HCT116 (cell line): ENCODE results near the gene DLG4. TPM values are rescaled to one million over a fixed set of nuclear protein-coding genes. Genes with fewer than 3 reads are reported as not detected.

Experiments
- ATAC-seq: fragments of 200-7000 bp; cut with Tn5 transposase; 2 replicates; pipeline ENCODE4 v1.9.1; 2020; ENCODE audit warnings: mild to moderate bottlenecking, moderate library complexity
- BruUV-seq: library from RNA; stranded (reverse); fragments of 400-500 nt; replicated peaks from 2 replicates; lab custom pipeline; 2021; lab: Mats Ljungman, UMichigan
- CTCF ChIA-PET: fragments of 300-600 bp; sonication (Branson Sonifier 250); formaldehyde crosslinking; loops from one replicate; lab custom pipeline; 2021; ENCODE audit warnings: antibody characterized with exemption; lab: Charles Lee
- POLR2A ChIA-PET: fragments of 300-600, 350-600 bp; sonication (Branson Sonifier 250); formaldehyde crosslinking; loops from one replicate; lab custom pipeline; 2021; ENCODE audit warnings: antibody characterized with exemption; lab: Charles Lee
- RAD21 ChIA-PET, 2 experiments: fragments of 300-600 bp; sonication (Branson Sonifier 250); formaldehyde crosslinking; loops; one replicate each; lab custom pipeline; 2023; ENCODE audit warnings: low total read pairs in 2 of 2; ENCODE audit not compliant: uncharacterized antibody in 2 of 2, unreplicated experiment in 2 of 2, low non-redundant PET in 1 of 2; lab: Charles Lee
- DNase-seq: peaks from one replicate; pipeline ENCODE4 v3.0.0-alpha.2; 2010; ENCODE audit warnings: low read depth, low spot score
- H2AFZ ChIP-seq: fragments of 200-600 bp; shearing (Covaris generic), sonication (generic); 2 replicates; pipeline ENCODE4 v1.6.1; 2017; ENCODE audit warnings: low read depth, mixed run types, mixed read lengths, antibody characterized with exemption, low read length; ENCODE audit not compliant: poor library complexity, severe bottlenecking
- H3K27ac ChIP-seq: 2 replicates; pipeline ENCODE4 v1.5.1; 2012; ENCODE audit warnings: low read depth, low read length
- H3K27me3 ChIP-seq: fragments of 200-600 bp; sonication (generic); 2 replicates; pipeline ENCODE4 v1.6.1; 2016; ENCODE audit warnings: mixed run types, low read length, mixed read lengths; ENCODE audit not compliant: insufficient read depth
- H3K36me3 ChIP-seq, 2 experiments: fragments of 200-500 bp in 1 of 2; fragments of 200-600 bp in 1 of 2; sonication (Bioruptor generic) in 1 of 2; sonication (generic) in 1 of 2; 2 replicates each; pipeline versions ENCODE4 v1.5.1 to v1.6.1; 2014 to 2016; ENCODE audit warnings: low read length in 2 of 2, inconsistent platforms in 1 of 2, mixed read lengths in 1 of 2, mixed run types in 1 of 2; ENCODE audit not compliant: insufficient read depth in 2 of 2, control insufficient read depth in 1 of 2
- H3K4me1 ChIP-seq, 2 experiments: fragments of 200-600 bp in 1 of 2; sonication (generic) in 1 of 2; 2 replicates each; pipeline versions ENCODE4 v1.5.1 to v1.6.1; 2012 to 2017; ENCODE audit warnings: low read length in 2 of 2, inconsistent platforms in 1 of 2, mild to moderate bottlenecking in 1 of 2, mixed read lengths in 1 of 2, mixed run types in 1 of 2, moderate library complexity in 1 of 2; ENCODE audit not compliant: insufficient read depth in 2 of 2, control insufficient read depth in 1 of 2
- H3K4me2 ChIP-seq: fragments of 200-600 bp; sonication (generic); 2 replicates; pipeline ENCODE4 v1.6.1; 2017; ENCODE audit warnings: mixed run types, low read length, mixed read lengths
- H3K4me3 ChIP-seq, 2 experiments: fragments of 200-600 bp in 1 of 2; sonication (generic) in 1 of 2; replicated peaks in 1 of 2; 2 replicates each; pipeline ENCODE4 v1.5.1; 2011 to 2016; ENCODE audit warnings: low read length in 2 of 2, control low read depth in 1 of 2, low read depth in 1 of 2, mild to moderate bottlenecking in 1 of 2, mixed read lengths in 1 of 2, mixed run types in 1 of 2
- H3K79me2 ChIP-seq: fragments of 200-600 bp; sonication (generic); 2 replicates; pipeline ENCODE4 v1.6.1; 2017; ENCODE audit warnings: mild to moderate bottlenecking, mixed run types, low read length, moderate library complexity, mixed read lengths; ENCODE audit not compliant: insufficient read depth
- H3K9ac ChIP-seq: fragments of 200-600 bp; sonication (generic); 2 replicates; pipeline ENCODE4 v1.6.1; 2016; ENCODE audit warnings: low read length, mixed read lengths
- H3K9me2 ChIP-seq: fragments of 200-600 bp; sonication (generic), shearing (Covaris generic); 2 replicates; pipeline ENCODE4 v1.6.1; 2017; ENCODE audit warnings: mixed run types, mild to moderate bottlenecking, moderate library complexity; ENCODE audit not compliant: insufficient read depth
- H3K9me3 ChIP-seq, 2 experiments: fragments of 200-500 bp in 1 of 2; fragments of 200-600 bp in 1 of 2; sonication (Bioruptor generic) in 1 of 2; sonication (generic) in 1 of 2; 2 replicates each; pipeline ENCODE4 v1.6.1; 2014 to 2017; ENCODE audit warnings: low read length in 2 of 2, mixed read lengths in 2 of 2, inconsistent platforms in 1 of 2, low read depth in 1 of 2, mild to moderate bottlenecking in 1 of 2, mixed run types in 1 of 2, moderate library complexity in 1 of 2; ENCODE audit not compliant: control insufficient read depth in 1 of 2, insufficient read depth in 1 of 2
- H4K20me1 ChIP-seq: fragments of 200-600 bp; sonication (generic), shearing (Covaris generic); 2 replicates; pipeline ENCODE4 v1.6.1; 2017; ENCODE audit warnings: mixed run types, mild to moderate bottlenecking, moderate library complexity; ENCODE audit not compliant: insufficient read depth
- ELF1 ChIP-seq: IDR thresholded peaks from 2 replicates; pipeline ENCODE4 v1.6.1; 2012; ENCODE audit warnings: low read depth, borderline replicate concordance
- RAD21 ChIP-seq: IDR thresholded peaks from 2 replicates; pipeline ENCODE4 v1.6.1; 2012; ENCODE audit warnings: low read depth, mild to moderate bottlenecking
- ZFX ChIP-seq: fragments of 450-650 bp; IDR thresholded peaks from 2 replicates; pipeline ENCODE4 v1.6.1; 2017
- ZNF274 ChIP-seq: fragments of 200-500 bp; sonication (Bioruptor generic); IDR thresholded peaks from 2 replicates; pipeline ENCODE4 v1.6.1; 2014; ENCODE audit warnings: mild to moderate bottlenecking, low read depth, low read length, inconsistent platforms
- intact Hi-C: fragments of 100-400 bp; cut with micrococcal nuclease; formaldehyde crosslinking; loops from 2 replicates; pipeline ENCODE4 v1.10.0; 2022
- total RNA-seq: library from RNA; stranded (reverse); gene quantifications from one replicate; pipeline ENCODE4 v1.2.1, GENCODE V29; 2021; ENCODE audit not compliant: unreplicated experiment
- TF ChIP-seq, protein P1 (sequence below): IDR thresholded peaks from 2 replicates; pipeline ENCODE4 v1.6.1; 2012
- TF ChIP-seq, protein P2 (sequence below): IDR thresholded peaks from 2 replicates; pipeline ENCODE4 v1.6.1; 2012

The DLG4 gene
- total RNA-seq, 1 experiment from 2014 or later = 15.0 TPM

DNA sequence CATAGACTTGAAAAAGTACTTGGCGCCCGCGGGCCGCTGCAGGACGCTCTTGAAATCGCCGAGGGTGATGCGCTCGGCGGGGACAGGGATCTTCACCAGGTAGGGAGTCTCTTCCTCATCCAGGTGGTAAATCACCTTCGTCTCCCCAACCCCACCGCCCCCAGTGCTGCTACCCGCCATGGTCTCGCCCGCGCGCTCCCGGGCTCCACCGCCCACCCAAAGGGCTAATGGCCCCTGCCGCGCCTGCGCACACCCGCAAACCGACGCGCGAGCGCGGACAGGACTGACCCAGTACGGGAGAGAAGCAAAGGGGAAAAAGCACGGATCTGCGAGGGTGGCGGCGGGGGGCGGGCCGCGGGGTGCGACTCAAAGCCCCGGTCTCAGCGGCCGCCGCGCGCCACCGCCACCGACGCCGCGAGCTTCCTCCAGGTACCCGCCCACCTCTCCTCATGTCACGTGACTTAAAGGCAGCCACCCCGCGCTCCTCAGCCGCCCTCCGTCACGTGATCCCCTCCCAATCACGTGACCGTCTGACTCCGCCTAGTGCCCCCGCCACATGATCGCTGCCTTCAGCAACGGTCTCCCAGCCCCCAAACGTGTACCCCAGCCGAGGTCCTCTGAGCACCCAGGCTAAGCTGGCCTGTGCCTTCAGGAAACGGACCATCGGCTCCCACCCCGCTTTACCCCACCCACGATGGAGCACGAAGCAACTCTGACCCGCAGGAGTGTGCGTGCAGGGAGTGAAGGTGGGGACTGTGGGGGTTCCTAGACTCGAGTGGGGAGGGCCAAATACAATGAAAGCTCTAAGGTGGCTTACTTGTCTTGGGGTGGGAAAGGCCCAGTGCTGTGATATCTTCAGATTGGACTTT lies 14.7 kb upstream of the DLG4 start, which contains the start of gene DVL2 (continued):
- TF ChIP-seq, protein P1, sequence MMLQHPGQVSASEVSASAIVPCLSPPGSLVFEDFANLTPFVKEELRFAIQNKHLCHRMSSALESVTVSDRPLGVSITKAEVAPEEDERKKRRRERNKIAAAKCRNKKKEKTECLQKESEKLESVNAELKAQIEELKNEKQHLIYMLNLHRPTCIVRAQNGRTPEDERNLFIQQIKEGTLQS = no peak
- TF ChIP-seq, protein P2, sequence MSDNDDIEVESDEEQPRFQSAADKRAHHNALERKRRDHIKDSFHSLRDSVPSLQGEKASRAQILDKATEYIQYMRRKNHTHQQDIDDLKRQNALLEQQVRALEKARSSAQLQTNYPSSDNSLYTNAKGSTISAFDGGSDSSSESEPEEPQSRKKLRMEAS = peak; percentile 93
- TF ChIP-seq ELF1 (no peak), RAD21 (no peak)

DNA sequence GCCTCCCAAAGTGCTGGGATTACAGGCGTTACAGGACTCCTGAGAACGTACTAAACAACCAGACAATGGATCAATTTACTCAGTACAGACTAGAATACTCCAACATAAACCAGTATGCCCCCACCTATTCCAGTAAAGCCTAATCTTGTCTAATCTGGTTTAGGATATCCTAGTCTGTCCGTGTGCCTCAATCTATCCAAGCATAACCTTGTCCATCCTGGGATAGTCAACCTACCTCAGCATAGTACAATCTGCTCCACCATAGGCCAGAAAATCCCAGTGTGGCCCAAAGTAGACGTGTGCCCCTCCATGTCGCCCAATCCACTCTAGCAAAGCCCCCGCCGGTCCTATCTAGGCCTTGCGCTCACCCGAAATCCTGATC lies 14.1 kb upstream of the DLG4 start:
- H3K9me2 ChIP-seq = no peaks in the 10 kb centered on the region
- peaks cover 85% of the 10 kb centered on the region for H3K79me2 ChIP-seq
- H3K4me2 ChIP-seq = peak overlapping the region; percentile 83
- BruUV-seq = no TSS peak
- intact Hi-C loops = no loop called here
- H4K20me1 ChIP-seq = peaks cover 4% of the 10 kb centered on the region; the same call in 1 of the 2 replicates
- no peak for TF ChIP-seq ZNF274
- TF ChIP-seq ZFX = 0 out of 2 replicates have a peak, but pooled peaks have one; percentile 66
- TF ChIP-seq, all 23 proteins: peak for 1
- H3K27me3 ChIP-seq = no peaks in the 10 kb centered on the region
- peak; percentile 7 for ATAC-seq
- DNase-seq = no peak
- CTCF ChIA-PET = no interaction called here
- H3K9ac ChIP-seq = peak overlapping the region; percentile 93
- no peak overlapping the region for H2AFZ ChIP-seq
- peaks cover 27 to 62% of the 10 kb centered on the region in 2 experiments; a peak in 3 of 4 replicates for H3K4me1 ChIP-seq
- RAD21 ChIA-PET = no interaction called here
- H3K36me3 ChIP-seq = peaks cover 35 to 39% of the 10 kb centered on the region in 2 experiments
- peak overlapping the region; percentile 76 to 77 for H3K4me3 ChIP-seq
- POLR2A ChIA-PET = interaction anchor here (0.8 to 1.7 kb wide), 4 partner anchors 9 to 188 kb away, joined by 3 to 11 read pairs (median 4); partner anchors contain the start of genes ACADVL, CTDNEP1, DLG4 and GABARAP
- H3K9me3 ChIP-seq = no peaks in the 10 kb centered on the region
- H3K27ac ChIP-seq = peak overlapping the region; percentile 87
